ENCODE measurements around the gene METAP1D. TPM values are rescaled to one million over a fixed set of nuclear protein-coding genes. Genes with fewer than 3 reads are reported as not detected.
"Not testable (repeated sequence)": the region's sequence is repeated elsewhere in the genome, so short reads cannot be mapped to it uniquely, and the experiment has no call there.

Gene METAP1D
- total RNA-seq, 1 experiment from 2014 or later: 32.4 TPM

GRCh38 chr2:172058660-172059059 lies 58.9 kb downstream of the METAP1D start:
- H3K36me3 ChIP-seq (ENCODE audit: low read depth): no peaks in the 10 kb centered on the region
- H3K4me1 ChIP-seq (replicated peaks; ENCODE audit: insufficient read depth): no peaks in the 10 kb centered on the region
- no peak overlapping the region for H3K4me3 ChIP-seq
- H3K27me3 ChIP-seq (ENCODE audit: insufficient read depth, low read depth): no peaks in the 10 kb centered on the region
- no peak for DNase-seq
- no TSS peak for BruUV-seq (replicated peaks)
- no peaks in the 10 kb centered on the region for H3K9me3 ChIP-seq (ENCODE audit: insufficient read depth, low read depth)
- no peaks in the 10 kb centered on the region for H3K79me2 ChIP-seq (ENCODE audit: low read depth)
- CTCF ChIA-PET: interaction anchor here (0.7 kb wide), 1 partner anchor 1010 kb away, joined by 6 read pairs; no protein-coding TSS in a partner anchor
- no peaks in the 10 kb centered on the region for H3F3A ChIP-seq (ENCODE audit: insufficient read depth, low read depth)
- no peak overlapping the region for H3K4me2 ChIP-seq
- no peak overlapping the region for H2AFZ ChIP-seq
- POLR2A ChIA-PET (ENCODE audit: unreplicated experiment): interaction anchor here (0.7 kb wide), 1 partner anchor 20 kb away, joined by 7 read pairs; no protein-coding TSS in a partner anchor
- intact Hi-C loops (cut with micrococcal nuclease; ENCODE audit: unreplicated experiment): no loop called here
- no peaks in the 10 kb centered on the region for H3K9me2 ChIP-seq (ENCODE audit: insufficient read depth)
- H4K20me1 ChIP-seq (ENCODE audit: insufficient read depth): no peaks in the 10 kb centered on the region
- H3K27ac ChIP-seq: no peak overlapping the region
- TF ChIP-seq CTCF (conservative IDR thresholded peaks at IDR 0.05) (no peak), EZH2 (IDR thresholded peaks at IDR 0.05; ENCODE audit: low read depth) (no peak)

- H3K79me2 ChIP-seq (ENCODE audit: low read depth); intact Hi-C loops (cut with micrococcal nuclease; ENCODE audit: unreplicated experiment); H3K4me2 ChIP-seq; BruUV-seq (replicated peaks); H2AFZ ChIP-seq; H3K9me3 ChIP-seq (ENCODE audit: insufficient read depth, low read depth); H3K4me3 ChIP-seq; H3F3A ChIP-seq (ENCODE audit: insufficient read depth, low read depth); H3K9me2 ChIP-seq (ENCODE audit: insufficient read depth); POLR2A ChIA-PET (ENCODE audit: unreplicated experiment); DNase-seq; H3K4me1 ChIP-seq (replicated peaks; ENCODE audit: insufficient read depth); H4K20me1 ChIP-seq (ENCODE audit: insufficient read depth); H3K27me3 ChIP-seq (ENCODE audit: insufficient read depth, low read depth); H3K27ac ChIP-seq; H3K36me3 ChIP-seq (ENCODE audit: low read depth): not testable (repeated sequence)
- CTCF ChIA-PET: interaction anchor here (0.5 to 0.6 kb wide), 3 partner anchors 19 to 979 kb away, joined by 3 to 6 read pairs (median 4); no protein-coding TSS in a partner anchor
Observed at GRCh38 chr2:172060118-172060517, 60.4 kb downstream of the METAP1D start.

- no TSS peak for BruUV-seq (replicated peaks)
- intact Hi-C loops (cut with micrococcal nuclease; ENCODE audit: unreplicated experiment): no loop called here
- no peak overlapping the region for H3K27ac ChIP-seq
- CTCF ChIA-PET: no interaction called here
- no peaks in the 10 kb centered on the region for H3F3A ChIP-seq (ENCODE audit: insufficient read depth, low read depth)
- no peak overlapping the region for H3K4me3 ChIP-seq
- no peaks in the 10 kb centered on the region for H3K79me2 ChIP-seq (ENCODE audit: low read depth)
- no peaks in the 10 kb centered on the region for H3K9me3 ChIP-seq (ENCODE audit: insufficient read depth, low read depth)
- H2AFZ ChIP-seq: no peak overlapping the region
- DNase-seq: no peak
- H4K20me1 ChIP-seq (ENCODE audit: insufficient read depth): no peaks in the 10 kb centered on the region
- H3K4me1 ChIP-seq (replicated peaks; ENCODE audit: insufficient read depth): no peaks in the 10 kb centered on the region
- no peaks in the 10 kb centered on the region for H3K27me3 ChIP-seq (ENCODE audit: insufficient read depth, low read depth)
- H3K4me2 ChIP-seq: no peak overlapping the region
- H3K9me2 ChIP-seq (ENCODE audit: insufficient read depth): no peaks in the 10 kb centered on the region
- 0 out of 2 replicates have a peak, but pooled peaks cover 10% of the 10 kb centered on the region for H3K36me3 ChIP-seq (ENCODE audit: low read depth)
- POLR2A ChIA-PET (ENCODE audit: unreplicated experiment): no interaction called here
- TF ChIP-seq CTCF (conservative IDR thresholded peaks at IDR 0.05) (no peak), EZH2 (IDR thresholded peaks at IDR 0.05; ENCODE audit: low read depth) (no peak)
Observed at GRCh38 chr2:172062402-172063004, 62.8 kb downstream of the METAP1D start.

- Histone ChIP-seq H3K4me3 (no peak overlapping the region), H2AFZ (no peak overlapping the region), H3F3A (ENCODE audit: insufficient read depth, low read depth) (no peaks in the 10 kb centered on the region), H3K9me2 (ENCODE audit: insufficient read depth) (no peaks in the 10 kb centered on the region), H3K27ac (no peak overlapping the region), H3K79me2 (ENCODE audit: low read depth) (no peaks in the 10 kb centered on the region), H4K20me1 (ENCODE audit: insufficient read depth) (no peaks in the 10 kb centered on the region), H3K4me1 (replicated peaks; ENCODE audit: insufficient read depth) (no peaks in the 10 kb centered on the region), H3K27me3 (ENCODE audit: insufficient read depth, low read depth) (no peaks in the 10 kb centered on the region), H3K9me3 (ENCODE audit: insufficient read depth, low read depth) (no peaks in the 10 kb centered on the region), H3K4me2 (no peak overlapping the region), H3K36me3 (ENCODE audit: low read depth) (0 out of 2 replicates have a peak, but pooled peaks cover 10% of the 10 kb centered on the region)
- intact Hi-C loops (cut with micrococcal nuclease; ENCODE audit: unreplicated experiment): no loop called here
- TF ChIP-seq EZH2 (IDR thresholded peaks at IDR 0.05; ENCODE audit: low read depth): no peak
- no peak for TF ChIP-seq CTCF (conservative IDR thresholded peaks at IDR 0.05)
- ChIA-PET CTCF (no interaction called here), POLR2A (ENCODE audit: unreplicated experiment) (no interaction called here)
- BruUV-seq (replicated peaks): no TSS peak
- no peak for DNase-seq
Observed at GRCh38 chr2:172063446-172063845, 63.7 kb downstream of the METAP1D start.

Measured in PC-9 (cell line).